A673 (cell line): ENCODE results near the gene COL8A1.

Experiments used
- CTCF ChIP-seq: fragments of 300-800, 200-600 bp; sonication (generic); conservative IDR thresholded peaks from 2 replicates; pipeline ENCODE4 v1.5.1; 2017; ENCODE audit warnings: low read depth, mild to moderate bottlenecking, antibody characterized with exemption, low read length, moderate library complexity, mixed read lengths
- EZH2 ChIP-seq: fragments of 200-600 bp; sonication (generic); IDR thresholded peaks from 2 replicates; pipeline ENCODE4 v1.6.1; 2017; ENCODE audit warnings: borderline replicate concordance, low read depth, mild to moderate bottlenecking, mixed read lengths, antibody characterized with exemption, low read length; ENCODE audit not compliant: poor library complexity, severe bottlenecking

DNA sequence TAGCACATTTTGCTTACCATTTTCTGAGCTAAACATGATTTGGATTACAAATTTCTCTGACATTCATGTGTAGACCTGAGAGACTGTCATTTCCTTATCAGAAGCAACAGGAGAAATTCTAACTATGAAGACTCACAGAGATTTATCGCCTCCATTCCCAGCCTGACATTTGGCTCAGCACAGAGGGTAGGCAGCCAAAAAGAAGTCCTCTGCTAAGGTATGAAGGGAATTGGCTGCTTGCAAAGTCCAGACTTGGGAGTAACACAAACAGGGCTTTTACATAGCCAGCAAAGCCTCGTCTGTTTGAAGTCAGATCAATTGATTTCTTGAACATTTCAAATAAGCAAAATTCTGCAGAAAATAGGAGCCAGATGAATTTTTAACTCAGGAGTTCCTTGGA is 122.2 kb downstream of the COL8A1 start:
- TF ChIP-seq CTCF (no peak), EZH2 (no peak)
